HCT116 (cell line): ENCODE measurements around the gene SMIM35.

Experiments used
- CEBPB ChIP-seq: IDR thresholded peaks from 2 replicates; pipeline ENCODE4 v1.6.1; 2012; ENCODE audit warnings: low read depth
- CTCF ChIP-seq, 3 experiments: fragments of 200-600 bp in 1 of 3; sonication (generic) in 1 of 3; IDR thresholded peaks in 2 of 3; conservative IDR thresholded peaks in 1 of 3; 2 replicates each; pipeline ENCODE4 v1.5.1; 2012 to 2017; ENCODE audit warnings: low read depth in 2 of 3, low read length in 2 of 3, antibody characterized with exemption in 1 of 3, borderline replicate concordance in 1 of 3, control low read depth in 1 of 3, mild to moderate bottlenecking in 1 of 3, mixed read lengths in 1 of 3, mixed run types in 1 of 3, moderate library complexity in 1 of 3; ENCODE audit not compliant: insufficient read depth in 1 of 3
- EZH2 ChIP-seq: fragments of 200-600 bp; sonication (generic); IDR thresholded peaks from 2 replicates; pipeline ENCODE4 v1.6.1; 2017; ENCODE audit warnings: antibody characterized with exemption, mixed run types
- JUND ChIP-seq: IDR thresholded peaks from 2 replicates; pipeline ENCODE4 v1.6.1; 2012
- POLR2A ChIP-seq: IDR thresholded peaks from 2 replicates; pipeline ENCODE4 v1.7.0; 2011; ENCODE audit warnings: borderline replicate concordance; ENCODE audit not compliant: insufficient read depth, insufficient read length; ENCODE audit errors: extremely low read depth
- POLR2AphosphoS5 ChIP-seq: IDR thresholded peaks from 2 replicates; pipeline ENCODE4 v1.6.1; 2011; ENCODE audit warnings: mild to moderate bottlenecking, low read depth, low read length, moderate library complexity
- RAD21 ChIP-seq: IDR thresholded peaks from 2 replicates; pipeline ENCODE4 v1.6.1; 2012; ENCODE audit warnings: low read depth, mild to moderate bottlenecking
- ZFX ChIP-seq: fragments of 450-650 bp; IDR thresholded peaks from 2 replicates; pipeline ENCODE4 v1.6.1; 2017

- TF ChIP-seq RAD21 (no peak), JUND (no peak), CTCF (IDR thresholded peaks at IDR 0.05 in 2 of 3, conservative IDR thresholded peaks at IDR 0.05 in 1 of 3; ENCODE audit: borderline replicate concordance in 1 of 3, insufficient read depth in 1 of 3, low read depth in 2 of 3, low read length in 2 of 3) (no peak), POLR2AphosphoS5 (no peak), CEBPB (no peak), EZH2 (no peak), ZFX (no peak), POLR2A (no peak)
Measured at GRCh38 chr11:118007040-118007439, 79.7 kb downstream of the SMIM35 start.
